Measurements from ENCODE around the gene DUSP15.

DNA sequence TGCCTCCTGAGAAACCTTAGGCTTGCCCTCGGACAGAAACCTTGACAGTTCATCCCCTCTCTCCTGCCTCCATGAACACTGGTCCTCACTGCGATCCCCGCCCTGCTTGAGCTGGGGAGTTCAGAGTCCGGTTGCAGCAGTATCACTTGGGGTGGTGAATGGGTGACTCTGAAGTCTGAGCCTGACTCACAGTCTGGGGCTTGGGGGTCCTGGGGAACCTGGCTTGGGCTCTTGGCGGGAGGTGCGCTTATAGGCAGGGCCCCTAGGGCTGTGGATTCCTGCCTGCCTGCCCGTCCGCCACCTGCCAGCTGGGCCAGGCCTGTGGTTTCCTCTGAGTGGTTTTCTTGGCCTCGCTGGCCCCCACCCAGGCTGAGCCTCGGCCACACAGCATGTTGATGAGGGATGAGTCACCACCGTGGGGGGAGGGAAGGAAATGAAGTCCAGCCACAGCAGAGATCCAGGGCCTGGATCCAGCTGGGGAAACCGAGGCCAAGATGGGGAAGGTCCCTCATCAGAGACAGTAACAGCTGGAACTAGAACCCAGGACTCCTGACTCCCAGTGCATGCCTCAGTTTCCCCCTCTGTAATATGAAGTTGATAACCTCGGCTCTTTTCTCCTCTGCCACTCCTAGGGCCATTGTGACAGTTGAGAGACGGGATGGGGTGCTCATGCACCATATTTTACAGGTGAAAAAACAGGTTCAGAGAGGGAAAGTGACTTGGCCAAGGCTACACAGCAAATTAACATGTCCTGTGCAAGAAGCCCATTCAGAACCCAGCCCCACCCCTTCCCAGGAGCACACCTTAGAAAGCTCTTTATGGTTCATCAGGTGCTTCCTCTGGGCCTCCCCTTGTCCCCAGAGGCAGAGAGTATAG is 34.1 kb downstream of the DUSP15 start:
- TF ChIP-seq, protein P1, sequence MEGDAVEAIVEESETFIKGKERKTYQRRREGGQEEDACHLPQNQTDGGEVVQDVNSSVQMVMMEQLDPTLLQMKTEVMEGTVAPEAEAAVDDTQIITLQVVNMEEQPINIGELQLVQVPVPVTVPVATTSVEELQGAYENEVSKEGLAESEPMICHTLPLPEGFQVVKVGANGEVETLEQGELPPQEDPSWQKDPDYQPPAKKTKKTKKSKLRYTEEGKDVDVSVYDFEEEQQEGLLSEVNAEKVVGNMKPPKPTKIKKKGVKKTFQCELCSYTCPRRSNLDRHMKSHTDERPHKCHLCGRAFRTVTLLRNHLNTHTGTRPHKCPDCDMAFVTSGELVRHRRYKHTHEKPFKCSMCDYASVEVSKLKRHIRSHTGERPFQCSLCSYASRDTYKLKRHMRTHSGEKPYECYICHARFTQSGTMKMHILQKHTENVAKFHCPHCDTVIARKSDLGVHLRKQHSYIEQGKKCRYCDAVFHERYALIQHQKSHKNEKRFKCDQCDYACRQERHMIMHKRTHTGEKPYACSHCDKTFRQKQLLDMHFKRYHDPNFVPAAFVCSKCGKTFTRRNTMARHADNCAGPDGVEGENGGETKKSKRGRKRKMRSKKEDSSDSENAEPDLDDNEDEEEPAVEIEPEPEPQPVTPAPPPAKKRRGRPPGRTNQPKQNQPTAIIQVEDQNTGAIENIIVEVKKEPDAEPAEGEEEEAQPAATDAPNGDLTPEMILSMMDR (IDR thresholded peaks at IDR 0.05; ENCODE audit: low read depth, low read length) = no peak
- no peak for TF ChIP-seq EZH2phosphoT487 (IDR thresholded peaks at IDR 0.05; ENCODE audit: low read depth)
